NCI-H2081 (cell line): ENCODE data around the gene CSNK1G2.

ENCODE experiments used
- DNase-seq, 2 experiments: peaks; one replicate each; lab custom pipeline; 2025; lab: John Stamatoyannopoulos, UW

Gene CSNK1G2

GRCh38 chr19:1941146-1942077, at the start of gene CSNK1G2:
Gene CSNK1G2, plus strand, starts transcription at chr19:1941172. Its CDS starts 28,601 bp downstream, at chr19:1969773.
- no peak for DNase-seq

- DNase-seq = no peak
Measured at GRCh38 chr19:1893791-1894190, 47.2 kb upstream of the CSNK1G2 start.

- no peak for DNase-seq
Measured at GRCh38 chr19:1896508-1896907, 44.5 kb upstream of the CSNK1G2 start.

- DNase-seq = no peak
Measured at GRCh38 chr19:1901940-1902404, 39.0 kb upstream of the CSNK1G2 start.

GRCh38 chr19:1902923-1903322, 38.0 kb upstream of the CSNK1G2 start:
- no peak for DNase-seq

- no peak for DNase-seq
Measured at GRCh38 chr19:1904860-1905109, 36.2 kb upstream of the CSNK1G2 start.

GRCh38 chr19:1905110-1905862, 35.7 kb upstream of the CSNK1G2 start, which contains the start of the genes ADAT3 and SCAMP4:
Gene ADAT3, plus strand, starts transcription at chr19:1905399. Its CDS starts 6,649 bp downstream, at chr19:1912048.
Gene SCAMP4, plus strand, starts transcription at chr19:1905399. Its CDS starts 9,621 bp downstream, at chr19:1915020.
- peak; percentile 98 for DNase-seq

- DNase-seq = no peak
Measured at GRCh38 chr19:1905863-1906375, 35.1 kb upstream of the CSNK1G2 start.

- no peak for DNase-seq
Measured at GRCh38 chr19:1906985-1907562, 33.9 kb upstream of the CSNK1G2 start.

GRCh38 chr19:1907563-1908363, 33.2 kb upstream of the CSNK1G2 start:
- peak; percentile 41 to 64 for DNase-seq

- DNase-seq = peak in 1 of 2 experiments; percentile 40
Measured at GRCh38 chr19:1908364-1908678, 32.7 kb upstream of the CSNK1G2 start.

GRCh38 chr19:1909761-1910080, 31.3 kb upstream of the CSNK1G2 start:
- no peak for DNase-seq

- no peak for DNase-seq
Measured at GRCh38 chr19:1910177-1910576, 30.8 kb upstream of the CSNK1G2 start.

GRCh38 chr19:1911098-1911497, 29.9 kb upstream of the CSNK1G2 start:
- no peak for DNase-seq

- DNase-seq = no peak
Measured at GRCh38 chr19:1911995-1912394, 29.0 kb upstream of the CSNK1G2 start.

- no peak for DNase-seq
Measured at GRCh38 chr19:1912760-1913505, 28.0 kb upstream of the CSNK1G2 start.

GRCh38 chr19:1913781-1914577, 27.0 kb upstream of the CSNK1G2 start:
- DNase-seq = no peak

GRCh38 chr19:1914826-1915341, 26.1 kb upstream of the CSNK1G2 start:
- DNase-seq = no peak

- DNase-seq = no peak
Measured at GRCh38 chr19:1917146-1917545, 23.8 kb upstream of the CSNK1G2 start.

GRCh38 chr19:1917926-1918325, 23.0 kb upstream of the CSNK1G2 start:
- DNase-seq = no peak
